Heart left ventricle (tissue), 16 donors: ENCODE measurements around the gene SNX1. TPM values are rescaled to one million over a fixed set of nuclear protein-coding genes. Genes with fewer than 3 reads are reported as not detected.

Experiments
- ATAC-seq, 4 donors: fragments of 200-7000 bp; cut with Tn5 transposase; one replicate each; pipeline ENCODE4 v1.9.1; 2020 to 2022; ENCODE audit warnings: moderate library complexity in 4 of 4, mild to moderate bottlenecking in 3 of 4, moderate number of reproducible peaks in 1 of 4
- DNase-seq, 5 donors: peaks; one replicate each; pipeline ENCODE4 v3.0.0-alpha.2; 2020
- H3K27ac ChIP-seq, 12 donors: fragments of 200-600 bp; sonication (generic) in 4 of 12; one replicate each; pipeline versions ENCODE4 v1.5.0 to v1.8.0; 2016 to 2022; ENCODE audit warnings: mild to moderate bottlenecking in 2 of 12
- H3K27me3 ChIP-seq, 9 donors: fragments of 200-600 bp; sonication (generic) in 2 of 9; one replicate each; pipeline versions ENCODE4 v1.5.1 to v1.8.0; 2016 to 2022; ENCODE audit warnings: mild to moderate bottlenecking in 3 of 9
- H3K36me3 ChIP-seq, 9 donors: fragments of 200-600 bp; sonication (generic) in 2 of 9; one replicate each; pipeline versions ENCODE4 v1.5.0 to v1.8.0; 2018 to 2022; ENCODE audit warnings: mild to moderate bottlenecking in 2 of 9
- H3K4me1 ChIP-seq, 12 donors: fragments of 200-600 bp; sonication (generic) in 4 of 12; one replicate each; pipeline versions ENCODE4 v1.5.0 to v1.8.0; 2016 to 2022; ENCODE audit warnings: mild to moderate bottlenecking in 3 of 12
- H3K4me3 ChIP-seq, 12 donors: fragments of 200-600 bp; sonication (generic) in 4 of 12; one replicate each; pipeline versions ENCODE4 v1.5.0 to v1.8.0; 2017 to 2022; ENCODE audit warnings: mild to moderate bottlenecking in 9 of 12, moderate library complexity in 4 of 12
- H3K9me3 ChIP-seq, 12 donors: fragments of 200-600 bp; sonication (generic) in 4 of 12; one replicate each; pipeline versions ENCODE4 v1.5.0 to v1.8.0; 2016 to 2022; ENCODE audit warnings: mild to moderate bottlenecking in 1 of 12
- POLR2A ChIP-seq, 2 donors: fragments of 450-650 bp; IDR thresholded peaks; one replicate each; pipeline ENCODE4 v1.6.1; 2017; ENCODE audit warnings: antibody characterized with exemption in 2 of 2, mild to moderate bottlenecking in 2 of 2, moderate library complexity in 2 of 2
- WGBS, 4 donors: extraction: QIAGEN DNeasy Blood & Tissue Kit in 2 of 4; methylation state at CpG; one replicate each; pipeline versions ENCODE4 v1.1.5 to v1.1.7; 2013 to 2018; 5-methylcytosine and 5-hydroxymethylcytosine counted together
- intact Hi-C, 10 donors: fragments of 100-400 bp; cut with DNase I; formaldehyde crosslinking; loops; one replicate each; pipeline versions ENCODE4 v1.11.1 to v1.14.2; 2022
- polyA plus RNA-seq, 2 donors: library from polyadenylated mRNA; stranded (reverse); fragments of 200-250 nt; gene quantifications; one replicate each; pipeline ENCODE4 v1.2.3, GENCODE V29; 2013
- total RNA-seq, 9 donors: library from RNA; depleted of rRNA in 2 of 9; stranded (reverse); fragments of >200 nt in 2 of 9; fragmentation: NEBNext Ultra II Directional in 3 of 9; extraction: Animal tissue kit (Norgen Biotek cat#: 25700) in 3 of 9; gene quantifications; one replicate each; pipeline versions ENCODE4 v1.1.0 to v1.2.4, GENCODE V29; 2016 to 2023
- TF ChIP-seq, protein P1 (sequence below), 12 donors: fragments of 200-600 bp; sonication (generic) in 4 of 12; IDR thresholded peaks; one replicate each; pipeline versions ENCODE4 v1.5.0 to v1.8.0; 2018 to 2022; ENCODE audit warnings: antibody characterized with exemption in 12 of 12, mild to moderate bottlenecking in 5 of 12
- donor health status: ischemic (EF 13 %, LVEDD 7.1; RV severe dilation, severe dysfunction).
- donor health status: healthy with polysubstance abuse.
- donor health status: DM: no; HTN: yes; CAD: no.
- donor health status: DM: no; HTN: no; CAD: no.
- donor health status: ischemic (EF 25% LVEDD 6.9; RV normal size, moderate dysfunction).
- donor health status: ischemic (EF 25% LVEDD 5.7; RV mildly dilated, moderate dysfunction).
- donor health status: healthy.
- donor health status: DM: yes; HTN: yes; CAD: no.
- donor health status: ischemic (EF 35%, LVEDD 5.7; RV mildly dilated, moderate dysfunction).
- donor health status: nonischemic (EF 11% LVEDD 7.7; RV severe dilation, severe dysfunction).
- donor health status: DM: yes; HTN: yes; CAD: no.
- donor health status: PGD.
- donor health status: ischemic (EF 29% LVEDD 5.4; RV normal size, mild dysfunction).
- donor health status: nonischemic (EF 23%, LVEDD 6.1; RV moderate dilation, normal function).

The SNX1 gene
- total and polyA plus RNA-seq, 11 donors, result 38.7 to 117 (median 76.3) TPM

DNA sequence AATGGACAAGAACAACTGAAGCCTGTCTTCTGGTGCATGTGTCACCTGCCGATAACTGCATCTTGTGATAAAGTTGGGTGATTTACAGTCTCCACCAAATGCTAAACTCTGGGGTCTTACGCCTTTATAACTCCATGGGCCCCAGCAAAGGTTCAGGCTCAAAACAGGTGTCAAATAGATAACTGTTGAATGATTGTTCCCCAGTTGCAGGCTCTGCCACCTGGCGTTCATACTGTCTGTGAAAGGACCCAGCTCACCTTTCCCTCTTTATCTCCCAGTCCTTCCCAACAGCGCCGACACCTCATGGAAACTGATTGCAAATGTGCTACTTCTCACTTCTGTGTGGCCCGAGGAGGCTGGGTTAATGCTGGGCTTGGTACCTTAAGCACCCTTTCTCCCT is 47.5 kb downstream of the SNX1 start:
- Histone ChIP-seq H3K27me3 (no peaks in the 10 kb centered on the region), H3K4me1 (peaks cover 0 to 19% (median 7%) of the 10 kb centered on the region in 12 donors), H3K9me3 (no peaks in the 10 kb centered on the region), H3K27ac (no peak overlapping the region), H3K36me3 (peaks cover 0 to 64% (median 52%) of the 10 kb centered on the region in 9 donors), H3K4me3 (no peak overlapping the region)
- ATAC-seq (no peak), DNase-seq (no peak)
- intact Hi-C loops, result loop anchor here in 1 of 10 donors (10.0 kb wide), 1 partner anchor 48 kb away; the partner anchor contains the start of genes CIAO2A and SNX1
- WGBS, 4 donors, result 81 to 89% (median 85%) methylated on average over 6 of the region's 6 CpGs
- TF ChIP-seq, protein P1, sequence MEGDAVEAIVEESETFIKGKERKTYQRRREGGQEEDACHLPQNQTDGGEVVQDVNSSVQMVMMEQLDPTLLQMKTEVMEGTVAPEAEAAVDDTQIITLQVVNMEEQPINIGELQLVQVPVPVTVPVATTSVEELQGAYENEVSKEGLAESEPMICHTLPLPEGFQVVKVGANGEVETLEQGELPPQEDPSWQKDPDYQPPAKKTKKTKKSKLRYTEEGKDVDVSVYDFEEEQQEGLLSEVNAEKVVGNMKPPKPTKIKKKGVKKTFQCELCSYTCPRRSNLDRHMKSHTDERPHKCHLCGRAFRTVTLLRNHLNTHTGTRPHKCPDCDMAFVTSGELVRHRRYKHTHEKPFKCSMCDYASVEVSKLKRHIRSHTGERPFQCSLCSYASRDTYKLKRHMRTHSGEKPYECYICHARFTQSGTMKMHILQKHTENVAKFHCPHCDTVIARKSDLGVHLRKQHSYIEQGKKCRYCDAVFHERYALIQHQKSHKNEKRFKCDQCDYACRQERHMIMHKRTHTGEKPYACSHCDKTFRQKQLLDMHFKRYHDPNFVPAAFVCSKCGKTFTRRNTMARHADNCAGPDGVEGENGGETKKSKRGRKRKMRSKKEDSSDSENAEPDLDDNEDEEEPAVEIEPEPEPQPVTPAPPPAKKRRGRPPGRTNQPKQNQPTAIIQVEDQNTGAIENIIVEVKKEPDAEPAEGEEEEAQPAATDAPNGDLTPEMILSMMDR (IDR thresholded peaks at IDR 0.05), result no peak
- no peak for TF ChIP-seq POLR2A (IDR thresholded peaks at IDR 0.05)

DNA sequence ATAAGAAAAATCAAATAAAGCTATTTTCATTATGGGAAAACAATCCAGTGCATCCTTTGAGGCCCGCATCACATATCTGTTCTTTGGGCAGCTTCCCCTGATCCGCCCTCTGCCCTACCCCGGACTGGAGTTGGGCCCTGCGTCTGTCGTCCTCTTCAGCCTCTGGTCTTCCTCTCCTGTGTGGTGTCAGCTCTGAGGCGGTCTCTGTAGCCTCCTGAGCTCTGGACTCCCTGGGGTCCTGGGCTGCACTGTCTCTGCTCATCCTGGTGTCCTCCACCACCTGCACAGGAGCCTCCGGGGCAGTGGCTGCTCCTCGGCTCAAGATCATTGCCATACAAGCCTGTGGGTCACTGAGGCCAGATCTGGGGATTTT is 48.4 kb downstream of the SNX1 start:
- H3K4me1 ChIP-seq, result peaks cover 0 to 19% (median 7%) of the 10 kb centered on the region in 12 donors
- intact Hi-C loops, result loop anchor here in 1 of 10 donors (10.0 kb wide), 1 partner anchor 49 kb away; the partner anchor contains the start of genes CIAO2A and SNX1
- peaks cover 0 to 57% (median 45%) of the 10 kb centered on the region in 9 donors for H3K36me3 ChIP-seq
- ATAC-seq (no peak), DNase-seq (no peak)
- no peak for TF ChIP-seq POLR2A (IDR thresholded peaks at IDR 0.05)
- TF ChIP-seq, protein P1 (IDR thresholded peaks at IDR 0.05), result no peak
- no peak overlapping the region for H3K27ac ChIP-seq
- H3K9me3 ChIP-seq, result no peaks in the 10 kb centered on the region
- H3K27me3 ChIP-seq, result no peaks in the 10 kb centered on the region
- H3K4me3 ChIP-seq, result no peak overlapping the region
- WGBS, 4 donors, result 74 to 85% (median 84%) methylated on average over 7 to 8 of the region's 8 CpGs

DNA sequence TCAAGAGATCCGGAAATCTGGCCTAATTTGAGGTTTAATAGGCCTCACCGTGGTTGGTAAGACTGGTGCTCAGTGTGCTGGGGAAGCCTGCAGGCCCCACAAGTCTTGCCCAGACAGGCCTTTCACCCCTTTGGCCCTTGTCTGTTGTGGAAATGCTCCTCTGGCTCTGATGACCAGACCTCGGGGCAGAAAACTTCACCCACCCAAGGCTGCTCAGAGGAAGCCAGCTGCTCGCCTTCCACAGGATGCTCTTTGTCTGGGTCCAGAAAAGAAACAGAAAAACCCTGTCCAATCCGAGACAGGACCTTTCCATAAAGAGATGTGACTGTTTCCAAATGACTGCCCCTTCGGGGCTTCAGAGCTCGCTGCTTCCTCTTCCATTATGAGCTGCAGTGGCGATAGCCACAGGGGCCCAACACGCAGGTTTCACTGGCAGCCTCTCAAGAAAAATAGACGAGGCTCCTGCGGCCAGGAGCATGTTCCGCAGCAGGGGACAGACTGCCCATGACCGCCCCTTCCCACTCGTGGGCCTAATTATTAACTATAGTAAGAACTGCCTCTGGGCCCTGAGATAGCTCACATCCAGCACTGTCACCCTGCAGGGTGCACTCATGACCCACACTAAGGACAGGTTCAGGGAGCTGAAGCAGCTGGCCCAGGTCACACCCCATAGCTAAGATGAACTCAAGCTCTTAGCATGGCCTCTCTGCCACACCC is 48.9 kb downstream of the SNX1 start:
- WGBS, 4 donors, result 68 to 85% (median 76%) methylated on average over 8 to 14 of the region's 14 CpGs
- no peak overlapping the region for H3K27ac ChIP-seq
- peaks cover 0 to 57% (median 45%) of the 10 kb centered on the region in 9 donors for H3K36me3 ChIP-seq
- DNase-seq, result no peak
- H3K4me1 ChIP-seq, result peaks cover 0 to 19% (median 7%) of the 10 kb centered on the region in 12 donors
- no peaks in the 10 kb centered on the region for H3K9me3 ChIP-seq
- H3K4me3 ChIP-seq, result no peak overlapping the region
- TF ChIP-seq POLR2A (IDR thresholded peaks at IDR 0.05), result no peak
- TF ChIP-seq, protein P1 (IDR thresholded peaks at IDR 0.05), result no peak
- ATAC-seq, result no peak
- intact Hi-C loops, result loop anchor here in 1 of 10 donors (10.0 kb wide), 1 partner anchor 50 kb away; the partner anchor contains the start of genes CIAO2A and SNX1
- no peaks in the 10 kb centered on the region for H3K27me3 ChIP-seq

DNA sequence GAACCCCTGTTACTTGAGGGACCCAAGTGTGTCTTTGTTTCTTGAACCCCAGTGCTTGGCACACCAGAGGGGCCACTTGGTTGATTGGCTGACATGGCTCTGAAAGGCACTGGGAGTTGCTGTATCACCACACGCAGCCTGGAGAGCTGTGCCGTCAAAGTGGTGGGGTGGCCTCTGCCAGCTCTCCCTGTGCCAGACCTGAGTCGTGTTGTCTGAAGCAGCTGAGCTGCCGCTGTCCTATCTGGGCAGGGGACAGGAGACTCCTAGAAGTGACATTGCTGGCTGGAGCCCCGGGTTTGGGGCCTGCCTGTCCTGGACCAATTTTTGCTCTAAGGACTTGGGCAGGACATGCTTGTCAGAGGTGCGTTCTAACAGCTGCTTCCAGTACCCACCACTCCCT is 50.3 kb downstream of the SNX1 start:
- Histone ChIP-seq H3K27ac (peak overlapping the region in 10 of 12 donors; percentile 26 to 83 (median 60)), H3K9me3 (no peaks in the 10 kb centered on the region), H3K27me3 (no peaks in the 10 kb centered on the region), H3K4me3 (no peak overlapping the region), H3K36me3 (peaks cover 0 to 48% (median 40%) of the 10 kb centered on the region in 9 donors), H3K4me1 (peaks cover 0 to 20% (median 9%) of the 10 kb centered on the region in 12 donors)
- intact Hi-C loops, result loop anchor here in 1 of 10 donors (10.0 kb wide), 1 partner anchor 51 kb away; the partner anchor contains the start of genes CIAO2A and SNX1
- 42 to 57% (median 53%) methylated on average over 2 to 6 of the region's 6 CpGs for WGBS, 4 donors
- peak; percentile 87 to 94 (median 92) for ATAC-seq
- DNase-seq, result peak; percentile 55 to 88 (median 71)
- TF ChIP-seq, protein P1 (IDR thresholded peaks at IDR 0.05), result no peak
- no peak for TF ChIP-seq POLR2A (IDR thresholded peaks at IDR 0.05)
